K562 (cell line): ENCODE data around the gene ABCA13. TPM values are rescaled to one million over a fixed set of nuclear protein-coding genes. Genes with fewer than 3 reads are reported as not detected.

ENCODE experiments used
- ATAC-seq: fragments of 200-7000 bp; cut with Tn5 transposase; 3 replicates; pipeline ENCODE4 v1.9.1; 2020; ENCODE audit warnings: moderate library complexity
- BruUV-seq: library from RNA; stranded (reverse); fragments of 400-500 nt; replicated peaks from 2 replicates; lab custom pipeline; 2021; lab: Mats Ljungman, UMichigan
- CTCF ChIA-PET: fragments of 300-600 bp; formaldehyde crosslinking; extraction: SDS; loops from one replicate; lab custom pipeline; 2021; ENCODE audit warnings: low intra/inter-chr PET ratio; lab: Yijun Ruan, JAX
- POLR2A ChIA-PET: fragments of 300-600, 350-650 bp; sonication (Branson Sonifier 250); formaldehyde crosslinking; extraction: SDS; loops from one replicate; lab custom pipeline; 2021; ENCODE audit warnings: antibody characterized with exemption, inconsistent platforms; lab: Yijun Ruan, JAX
- DNase-seq, 4 experiments: peaks; one replicate each; pipeline versions ENCODE4 v3.0.0 to v3.0.0-alpha.2; 2011 to 2018; ENCODE audit warnings: low spot score in 3 of 4, mixed read lengths in 3 of 4; ENCODE audit errors: extremely low read depth in 1 of 4
- FAIRE-seq: peaks from 2 replicates; lab custom pipeline; 2011; peaks lifted over from hg19 to GRCh38; lab: Jason Lieb, UNC
- H2AFZ ChIP-seq: 2 replicates; pipeline ENCODE4 v1.6.0; 2011; ENCODE audit warnings: low read depth, low read length, control low read depth, inconsistent platforms
- H3K27ac ChIP-seq: fragments of 200-600 bp; 3 replicates; pipeline ENCODE4 v1.8.0; 2011; ENCODE audit warnings: low read depth, mild to moderate bottlenecking, control low read depth, inconsistent platforms, low read length, moderate library complexity, mixed read lengths; ENCODE audit errors: extremely low read depth
- H3K27me3 ChIP-seq, 2 experiments: fragments of 300-600 bp in 1 of 2; 2 replicates in 1 of 2; 3 replicates in 1 of 2; pipeline versions ENCODE4 v1.6.0 to v1.8.0; 2011; ENCODE audit warnings: inconsistent platforms in 2 of 2, low read length in 2 of 2, mild to moderate bottlenecking in 1 of 2, mixed read lengths in 1 of 2, moderate library complexity in 1 of 2; ENCODE audit not compliant: control insufficient read depth in 2 of 2, insufficient read depth in 2 of 2
- H3K36me3 ChIP-seq: fragments of 300-600 bp; 3 replicates; pipeline ENCODE4 v1.8.0; 2011; ENCODE audit warnings: mild to moderate bottlenecking, low read length, inconsistent platforms; ENCODE audit not compliant: control insufficient read depth, insufficient read depth
- H3K4me1 ChIP-seq, 2 experiments: fragments of 200-600 bp in 1 of 2; replicated peaks in 1 of 2; 2 replicates in 1 of 2; 3 replicates in 1 of 2; pipeline versions ENCODE4 v1.5.1 to v1.8.0; 2011; ENCODE audit warnings: inconsistent platforms in 2 of 2, low read length in 2 of 2, mild to moderate bottlenecking in 1 of 2, mixed read lengths in 1 of 2, moderate library complexity in 1 of 2; ENCODE audit not compliant: control insufficient read depth in 2 of 2, insufficient read depth in 2 of 2
- H3K4me2 ChIP-seq: 2 replicates; pipeline ENCODE4 v1.6.1; 2011; ENCODE audit warnings: low read length, control low read depth, inconsistent platforms, mixed read lengths; ENCODE audit not compliant: insufficient read depth
- H3K4me3 ChIP-seq: fragments of 200-600 bp; sonication (generic), shearing (Covaris generic); 2 replicates; pipeline ENCODE4 v1.5.1; 2016; ENCODE audit warnings: control low read depth, inconsistent platforms
- H3K79me2 ChIP-seq: fragments of 200-600 bp; 3 replicates; pipeline ENCODE4 v1.8.0; 2011; ENCODE audit warnings: low read length, inconsistent platforms; ENCODE audit not compliant: control insufficient read depth, insufficient read depth
- H3K9ac ChIP-seq, 2 experiments: 2 replicates each; pipeline versions ENCODE4 v1.6.0 to v1.6.1; 2011; ENCODE audit warnings: low read depth in 2 of 2, low read length in 2 of 2, control low read depth in 1 of 2, inconsistent platforms in 1 of 2, mild to moderate bottlenecking in 1 of 2, mixed read lengths in 1 of 2; ENCODE audit not compliant: insufficient read depth in 1 of 2
- H3K9me1 ChIP-seq: one replicate; pipeline ENCODE4 v1.6.0; 2011; ENCODE audit warnings: inconsistent platforms, mild to moderate bottlenecking, low read length, moderate library complexity; ENCODE audit not compliant: control insufficient read depth, insufficient read depth
- H3K9me3 ChIP-seq: replicated peaks from 2 replicates; pipeline ENCODE4 v1.5.1; 2011; ENCODE audit warnings: low read depth, low read length, inconsistent platforms; ENCODE audit not compliant: control insufficient read depth, insufficient read depth
- H4K20me1 ChIP-seq: replicated peaks from 2 replicates; pipeline ENCODE4 v1.6.1; 2011; ENCODE audit warnings: low read length, inconsistent platforms, mixed read lengths; ENCODE audit not compliant: control insufficient read depth, insufficient read depth
- EZH2 ChIP-seq: IDR thresholded peaks from 2 replicates; pipeline ENCODE4 v1.6.1; 2012; ENCODE audit warnings: low read depth, mild to moderate bottlenecking, inconsistent platforms, low read length, borderline replicate concordance
- FUS ChIP-seq: fragments of 200-400 bp; formaldehyde crosslinking; optimal IDR thresholded peaks from 2 replicates; pipeline ENCODE3; 2017; ENCODE audit warnings: low read depth, low read length
- HNRNPH1 ChIP-seq: fragments of 200-400 bp; formaldehyde crosslinking; optimal IDR thresholded peaks from 2 replicates; pipeline ENCODE3; 2017; ENCODE audit warnings: low read depth, mild to moderate bottlenecking, low read length, moderate library complexity
- MCM3 ChIP-seq: fragments of 450-650 bp; IDR thresholded peaks from 2 replicates; pipeline ENCODE4 v1.6.1; 2016
- MTA2 ChIP-seq: fragments of 450-650 bp; IDR thresholded peaks from 2 replicates; pipeline ENCODE4 v1.6.1; 2016; ENCODE audit warnings: low read depth
- NR1H2 ChIP-seq: sonication (generic); formaldehyde crosslinking; IDR thresholded peaks from 2 replicates; pipeline ENCODE4 v1.4.0; 2020; ENCODE audit warnings: mild to moderate bottlenecking, missing genetic modification reagents
- NRF1 ChIP-seq, 2 experiments: fragments of 450-650 bp; IDR thresholded peaks in 1 of 2; conservative IDR thresholded peaks in 1 of 2; 2 replicates each; pipeline ENCODE4 v1.6.1; 2014; ENCODE audit warnings: mild to moderate bottlenecking in 2 of 2
- ZNF354B ChIP-seq: fragments of 250-450 bp; sonication (Bioruptor Pico); IDR thresholded peaks from 2 replicates; pipeline ENCODE4 v1.4.0; 2020
- WGBS: fragments of 100-300 bp; shearing (Covaris generic); methylation state at CpG from one replicate; pipeline ENCODE4 v1.1.6; 2016; ENCODE audit warnings: low coverage, mixed read lengths; ENCODE audit not compliant: insufficient coverage; ENCODE audit errors: missing lambda C conversion rate; 5-methylcytosine and 5-hydroxymethylcytosine counted together
- in situ Hi-C: fragments of 300-500 bp; cut with MboI; formaldehyde crosslinking; loops from 4 replicates; pipeline ENCODE4 v1.15.0; 2018; ENCODE audit warnings: inconsistent platforms, mixed read lengths
- intact Hi-C: fragments of 100-400 bp; cut with micrococcal nuclease; formaldehyde crosslinking; loops from 2 replicates; pipeline ENCODE4 v1.14.2; 2022
- polyA plus RNA-seq, 8 experiments: library from polyadenylated mRNA; depleted of rRNA in 4 of 8; stranded (reverse) in 5 of 8; unstranded in 3 of 8; fragments of >200 nt; fragmentation: Nextera tagmentation in 2 of 8; fragmentation: Illumina TruSeq in 1 of 8; extraction: Ambion mirVana in 2 of 8; extraction: Trizol in 1 of 8; gene quantifications; 2 replicates each; pipeline versions ENCODE4 v1.2.1 to v1.2.3, GENCODE V29; 2011 to 2014; ENCODE audit warnings: inconsistent platforms in 1 of 8, missing spikeins in 1 of 8
- total RNA-seq, 7 experiments: library from RNA; depleted of rRNA in 6 of 7; stranded (reverse); fragments of >200 nt in 6 of 7; fragmentation: Illumina TruSeq in 2 of 7; extraction: Trizol in 2 of 7; gene quantifications; 2 replicates each; pipeline versions ENCODE4 v1.2.1 to v1.2.3, GENCODE V29; 2011 to 2021; ENCODE audit warnings: low replicate concordance in 1 of 7
- TF ChIP-seq, protein P1 (sequence below): sonication (generic); formaldehyde crosslinking; IDR thresholded peaks from 2 replicates; pipeline ENCODE4 v1.9.0; 2022; ENCODE audit warnings: mild to moderate bottlenecking, missing genetic modification reagents
- TF ChIP-seq, protein P2 (sequence below): fragments of 450-650 bp; IDR thresholded peaks from 2 replicates; pipeline ENCODE4 v1.6.1; 2016; ENCODE audit warnings: borderline replicate concordance

Gene ABCA13
- total and polyA plus RNA-seq, 9 of the 15 experiments (the other 6 are each of a cell fraction or from before 2014, with no cell fraction given): 0.14 to 1.5 (median 0.38) TPM

DNA sequence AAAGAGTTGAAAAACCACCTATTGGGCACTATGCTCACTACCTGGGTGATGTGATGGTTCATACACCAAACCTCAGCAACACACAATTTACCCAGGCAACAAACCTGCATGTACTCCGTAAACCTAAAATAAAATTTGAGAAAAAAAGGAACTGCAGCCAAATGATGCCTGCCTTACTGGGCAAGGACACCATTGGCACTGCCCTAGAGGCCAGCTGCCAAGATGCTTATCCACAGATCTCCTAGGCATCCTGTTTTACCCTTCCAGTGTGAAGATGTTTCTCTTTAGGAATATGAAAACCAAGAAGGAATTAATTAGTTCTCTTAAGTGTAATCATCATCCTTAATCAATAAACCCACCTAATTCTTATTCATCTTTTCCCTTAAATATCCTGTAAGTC, 133.4 kb downstream of the ABCA13 start:
- no TSS peak for BruUV-seq
- in situ Hi-C loops: no loop called here

DNA sequence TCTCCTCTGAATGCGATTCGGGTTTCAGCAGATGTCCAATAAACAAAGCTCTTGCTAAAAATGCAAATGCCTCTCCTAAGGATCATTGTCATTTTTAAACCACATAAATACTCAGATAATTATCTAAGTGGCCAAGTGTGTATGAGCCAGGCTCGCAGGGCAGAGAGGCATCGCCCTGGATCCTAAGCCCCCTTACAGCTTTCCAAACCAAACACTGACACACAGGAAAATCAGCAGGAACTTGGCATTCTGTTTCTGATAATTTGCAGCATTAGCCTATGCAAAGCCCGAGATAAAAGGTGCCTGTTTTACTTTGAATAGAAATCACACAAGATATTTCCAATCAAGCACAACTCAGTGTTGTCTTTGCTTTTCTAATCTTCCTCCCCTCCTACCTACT, 134.4 kb downstream of the ABCA13 start:
- no peaks in the 10 kb centered on the region for H3K27me3 ChIP-seq
- H3K4me1 ChIP-seq: no peaks in the 10 kb centered on the region
- H3K27ac ChIP-seq: no peak overlapping the region
- ChIA-PET POLR2A (interaction anchor here (0.6 kb wide), 1 partner anchor 712 kb away, joined by 3 read pairs; no protein-coding TSS in a partner anchor), CTCF (no interaction called here)
- 0% methylated on average over 5 of the region's 5 CpGs for WGBS
- no peak for ATAC-seq
- no peak for FAIRE-seq
- no peaks in the 10 kb centered on the region for H3K36me3 ChIP-seq
- H4K20me1 ChIP-seq: no peaks in the 10 kb centered on the region
- H3K9ac ChIP-seq: no peak overlapping the region
- no peaks in the 10 kb centered on the region for H3K79me2 ChIP-seq
- no peaks in the 10 kb centered on the region for H3K9me3 ChIP-seq
- no peak overlapping the region for H3K4me2 ChIP-seq
- in situ Hi-C loops: no loop called here
- intact Hi-C loops: no loop called here
- no peak overlapping the region for H2AFZ ChIP-seq
- H3K4me3 ChIP-seq: no peak overlapping the region
- no peak for DNase-seq
- H3K9me1 ChIP-seq: no peaks in the 10 kb centered on the region
- no TSS peak for BruUV-seq
- TF ChIP-seq EZH2 (no peak), HNRNPH1 (no peak), NR1H2 (CRISPR knock-in tag) (no peak), ZNF354B (CRISPR knock-in tag) (no peak), FUS (no peak)
- TF ChIP-seq, protein P1, sequence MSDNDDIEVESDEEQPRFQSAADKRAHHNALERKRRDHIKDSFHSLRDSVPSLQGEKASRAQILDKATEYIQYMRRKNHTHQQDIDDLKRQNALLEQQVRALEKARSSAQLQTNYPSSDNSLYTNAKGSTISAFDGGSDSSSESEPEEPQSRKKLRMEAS (CRISPR knock-in tag): no peak
- TF ChIP-seq, protein P2, sequence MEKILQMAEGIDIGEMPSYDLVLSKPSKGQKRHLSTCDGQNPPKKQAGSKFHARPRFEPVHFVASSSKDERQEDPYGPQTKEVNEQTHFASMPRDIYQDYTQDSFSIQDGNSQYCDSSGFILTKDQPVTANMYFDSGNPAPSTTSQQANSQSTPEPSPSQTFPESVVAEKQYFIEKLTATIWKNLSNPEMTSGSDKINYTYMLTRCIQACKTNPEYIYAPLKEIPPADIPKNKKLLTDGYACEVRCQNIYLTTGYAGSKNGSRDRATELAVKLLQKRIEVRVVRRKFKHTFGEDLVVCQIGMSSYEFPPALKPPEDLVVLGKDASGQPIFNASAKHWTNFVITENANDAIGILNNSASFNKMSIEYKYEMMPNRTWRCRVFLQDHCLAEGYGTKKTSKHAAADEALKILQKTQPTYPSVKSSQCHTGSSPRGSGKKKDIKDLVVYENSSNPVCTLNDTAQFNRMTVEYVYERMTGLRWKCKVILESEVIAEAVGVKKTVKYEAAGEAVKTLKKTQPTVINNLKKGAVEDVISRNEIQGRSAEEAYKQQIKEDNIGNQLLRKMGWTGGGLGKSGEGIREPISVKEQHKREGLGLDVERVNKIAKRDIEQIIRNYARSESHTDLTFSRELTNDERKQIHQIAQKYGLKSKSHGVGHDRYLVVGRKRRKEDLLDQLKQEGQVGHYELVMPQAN: no peak

More for the DNA sequence above, 133.4 kb downstream of the ABCA13 start:
- no peak for ATAC-seq
- no peaks in the 10 kb centered on the region for H3K9me3 ChIP-seq
- no peaks in the 10 kb centered on the region for H3K9me1 ChIP-seq
- no peaks in the 10 kb centered on the region for H3K36me3 ChIP-seq
- no peaks in the 10 kb centered on the region for H3K27me3 ChIP-seq
- TF ChIP-seq NRF1 (conservative IDR thresholded peaks at IDR 0.05 in 1 of 2, IDR thresholded peaks at IDR 0.05 in 1 of 2): no peak
- no peak for TF ChIP-seq MTA2
- TF ChIP-seq MCM3: no peak
- intact Hi-C loops: no loop called here
- H3K27ac ChIP-seq: no peak overlapping the region
- ChIA-PET POLR2A (no interaction called here), CTCF (no interaction called here)
- no peaks in the 10 kb centered on the region for H4K20me1 ChIP-seq
- no peak for FAIRE-seq
- no peak overlapping the region for H3K4me2 ChIP-seq
- no peak overlapping the region for H3K4me3 ChIP-seq
- no peak overlapping the region for H2AFZ ChIP-seq
- no peaks in the 10 kb centered on the region for H3K4me1 ChIP-seq
- H3K9ac ChIP-seq: no peak overlapping the region
- H3K79me2 ChIP-seq: no peaks in the 10 kb centered on the region
- 0% methylated on average over 1 of the region's 1 CpG for WGBS
- DNase-seq: no peak
